SK-N-SH treated with all-trans-retinoic acid at 6 μM for 48 hours (cell line): ENCODE results near the gene NHSL2.

ENCODE experiments used
- CSDC2 ChIP-seq: fragments of 250-450 bp; sonication (Bioruptor Pico); IDR thresholded peaks from 2 replicates; pipeline ENCODE4 v1.5.0; 2020; ENCODE audit warnings: mild to moderate bottlenecking, moderate library complexity
- ESRRG ChIP-seq: fragments of 250-450 bp; sonication (Bioruptor Pico); IDR thresholded peaks from 2 replicates; pipeline ENCODE4 v1.6.1; 2021; ENCODE audit warnings: mild to moderate bottlenecking
- PATZ1 ChIP-seq: fragments of 250-450 bp; sonication (Bioruptor Pico); IDR thresholded peaks from 2 replicates; pipeline ENCODE4 v1.8.0; 2020; ENCODE audit warnings: mild to moderate bottlenecking, moderate library complexity, borderline replicate concordance
- POU6F1 ChIP-seq: fragments of 250-450 bp; sonication (Bioruptor Pico); IDR thresholded peaks from 2 replicates; pipeline ENCODE4 v1.8.0; 2021; ENCODE audit warnings: low read depth, mild to moderate bottlenecking, moderate library complexity, borderline replicate concordance
- TOX ChIP-seq: fragments of 250-450 bp; sonication (Bioruptor Pico); IDR thresholded peaks from 2 replicates; pipeline ENCODE4 v1.8.0; 2021; ENCODE audit warnings: mild to moderate bottlenecking, moderate library complexity, borderline replicate concordance
- ZC3H10 ChIP-seq: fragments of 250-450 bp; sonication (Bioruptor Pico); IDR thresholded peaks from 2 replicates; pipeline ENCODE4 v1.5.1; 2021; ENCODE audit warnings: mild to moderate bottlenecking, moderate library complexity
- ZFP30 ChIP-seq: fragments of 450-650 bp; formaldehyde crosslinking; IDR thresholded peaks from 2 replicates; pipeline ENCODE4 v1.5.0; 2022; ENCODE audit warnings: mild to moderate bottlenecking, moderate library complexity
- ZNF565 ChIP-seq: fragments of 450-650 bp; formaldehyde crosslinking; conservative IDR thresholded peaks from 2 replicates; pipeline ENCODE4 v1.5.0; 2020; ENCODE audit warnings: low read depth, mild to moderate bottlenecking, moderate library complexity

- TF ChIP-seq CSDC2 (CRISPR knock-in tag) (no peak), ESRRG (CRISPR knock-in tag) (no peak), PATZ1 (CRISPR knock-in tag) (no peak), ZC3H10 (CRISPR knock-in tag) (no peak), ZFP30 (CRISPR knock-in tag) (no peak), TOX (no peak), ZNF565 (CRISPR knock-in tag) (no peak), POU6F1 (CRISPR knock-in tag) (no peak)
These were observed 47.6 kb downstream of the NHSL2 start for GRCh38 chrX:71958281-71958675.
